HG03354 (cell line): ENCODE data around the gene RNF144B.
"Not testable (repeated sequence)": the region's sequence is repeated elsewhere in the genome, so short reads cannot be mapped to it uniquely, and the experiment has no call there.

Experiments
- ATAC-seq: cut with Tn5 transposase; IDR thresholded peaks from one replicate; pipeline ENCODE4 v1.9.1; 2021; ENCODE audit warnings: mild to moderate bottlenecking; ENCODE audit not compliant: unreplicated experiment, poor library complexity, severe bottlenecking

RNF144B gene

DNA sequence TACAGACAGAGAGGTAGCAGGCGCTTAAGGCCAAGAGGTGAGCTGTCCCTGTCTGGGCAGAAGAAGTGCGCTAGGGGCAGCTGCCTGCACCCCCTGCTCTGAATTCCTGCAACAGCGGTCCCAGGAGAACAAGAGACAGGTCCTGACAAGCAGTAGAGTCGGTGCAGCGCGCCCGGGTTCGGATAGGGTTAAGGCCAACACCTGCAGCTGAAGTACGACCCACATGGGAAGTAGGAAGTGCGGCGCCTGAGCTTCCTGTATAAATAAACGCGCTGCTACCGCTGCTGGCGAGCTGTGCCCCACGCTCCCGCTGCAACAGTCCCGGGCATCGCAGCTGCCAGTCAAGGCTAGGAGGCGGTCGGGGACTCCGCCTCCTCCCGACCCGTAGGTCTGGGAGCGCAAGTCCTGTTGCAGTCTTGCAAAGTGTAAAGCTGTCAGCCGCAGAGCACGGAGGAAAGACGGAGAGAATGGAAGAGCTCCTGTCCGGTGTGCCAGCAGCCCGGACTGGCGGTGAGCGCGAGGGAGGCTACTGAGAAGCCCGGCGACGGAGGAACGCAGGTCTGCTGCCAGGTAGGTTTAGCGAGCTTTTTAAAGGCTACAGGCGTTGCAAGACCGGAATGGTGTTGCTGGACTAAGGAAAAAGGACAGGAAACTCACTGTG is at the start of gene RNF144B:
Gene RNF144B (plus strand): TSS at position 290 of the 661 bp plus-strand sequence. CDS start 12,185 bp downstream, outside the sequence.
- peak; percentile 82 for ATAC-seq

DNA sequence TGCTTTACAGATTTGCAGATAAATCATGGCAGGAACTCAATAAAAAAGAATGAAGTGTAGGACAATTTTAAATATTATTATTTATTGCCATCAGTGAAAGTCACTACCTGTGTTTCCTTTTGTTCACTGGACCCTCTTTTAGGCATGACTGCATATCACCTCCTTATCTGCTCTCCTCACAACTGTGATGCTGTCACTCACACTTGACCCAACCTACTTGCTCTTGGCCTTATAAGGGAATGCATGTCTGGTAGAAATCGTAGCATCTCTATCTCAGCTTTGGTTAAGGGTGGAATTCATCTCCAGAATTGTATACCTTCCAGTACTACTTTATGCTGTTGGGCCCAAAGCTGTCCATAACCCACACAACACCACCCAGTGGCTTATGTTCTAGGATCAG is 47.6 kb upstream of the RNF144B start:
- no peak for ATAC-seq

GRCh38 chr6:18340781-18341551 is 46.2 kb upstream of the RNF144B start:
- no peak for ATAC-seq

DNA sequence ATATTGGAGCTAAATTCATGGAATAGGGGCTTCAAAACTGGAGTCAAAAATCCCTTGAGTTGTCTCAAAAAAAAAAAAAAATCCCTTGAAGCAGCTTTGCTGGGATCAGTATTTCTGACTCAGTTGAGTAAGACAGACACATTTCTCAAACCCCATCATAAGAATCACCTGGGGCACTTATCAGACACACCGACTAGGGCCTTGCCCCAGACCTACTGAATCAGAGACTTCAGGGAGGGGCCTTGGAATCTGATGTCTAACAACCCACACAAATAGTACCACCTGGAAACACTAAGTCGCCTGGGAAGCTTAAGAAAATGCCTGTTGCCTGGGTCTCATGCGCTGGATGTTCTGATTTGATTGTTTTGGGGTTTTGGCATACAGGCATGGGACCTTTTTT is 44.9 kb upstream of the RNF144B start:
- no peak for ATAC-seq

DNA sequence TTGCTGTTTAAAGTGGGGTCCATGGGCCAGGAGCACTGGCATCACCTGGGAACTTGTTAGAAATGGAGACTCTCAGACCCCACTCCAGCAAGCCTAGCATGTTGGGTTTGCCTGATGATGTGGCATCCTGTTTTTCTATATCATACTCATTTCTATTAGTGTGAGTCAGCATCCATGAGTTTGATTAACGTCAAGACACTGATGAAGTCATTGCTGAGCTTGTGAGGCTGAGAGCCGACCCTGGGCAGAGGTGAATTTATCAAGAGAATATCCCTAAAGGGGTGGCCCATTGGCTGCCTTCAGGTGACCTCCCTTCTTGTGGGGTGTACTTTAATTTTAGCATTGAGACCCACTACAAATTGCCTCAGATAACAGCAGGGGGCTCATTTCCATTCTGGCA is 43.4 kb upstream of the RNF144B start:
- no peak for ATAC-seq

DNA sequence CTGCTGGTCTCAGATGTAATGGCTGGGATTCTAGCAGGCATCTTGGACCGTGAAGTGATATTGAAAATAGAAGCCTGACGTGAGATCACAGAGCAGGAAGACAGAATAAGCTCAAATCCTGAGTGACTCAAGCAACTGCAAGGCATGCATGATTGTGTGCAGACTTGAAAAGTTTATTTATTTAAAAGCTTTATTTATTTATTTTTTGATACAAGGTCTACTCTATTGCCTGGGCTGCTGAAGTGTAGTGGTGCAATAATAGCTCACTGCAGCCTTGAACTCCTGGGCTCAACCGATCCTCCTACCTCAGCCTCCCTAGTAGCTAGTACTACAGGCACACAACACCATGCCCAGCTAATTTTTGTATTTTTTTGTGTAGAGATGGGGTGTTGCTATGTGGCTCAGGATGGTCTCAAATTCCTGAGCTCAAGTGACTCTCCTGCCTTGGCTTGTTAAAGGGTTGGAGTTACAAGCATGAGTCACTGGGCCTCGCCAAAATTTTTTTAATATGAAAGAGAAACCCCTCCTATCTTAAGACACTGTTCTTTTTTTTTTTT is 40.1 kb upstream of the RNF144B start:
- no peak for ATAC-seq

DNA sequence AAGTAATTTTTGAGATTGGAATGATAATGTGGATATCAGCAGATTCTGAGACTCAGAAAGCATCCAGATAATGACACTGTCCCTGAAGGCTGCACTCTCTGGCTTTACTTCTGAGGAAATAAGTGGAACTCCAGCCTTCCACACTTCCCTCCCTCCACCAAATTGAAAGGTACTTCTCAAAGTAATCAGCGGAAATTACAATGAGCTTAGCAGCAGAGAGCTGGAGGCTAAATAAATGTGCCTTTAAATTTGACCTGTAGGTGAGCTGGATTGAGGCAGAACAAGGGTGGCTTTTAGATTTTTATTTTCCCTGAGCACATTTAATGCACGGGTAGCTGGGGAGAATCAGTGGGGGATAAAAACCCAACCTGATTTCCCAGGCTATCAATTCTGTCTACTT is 39.3 kb upstream of the RNF144B start:
- no peak for ATAC-seq

- ATAC-seq, result no peak
These were observed 37.8 kb upstream of the RNF144B start for GRCh38 chr6:18349386-18349785.

GRCh38 chr6:18350271-18350670 is 36.9 kb upstream of the RNF144B start:
- no peak for ATAC-seq

DNA sequence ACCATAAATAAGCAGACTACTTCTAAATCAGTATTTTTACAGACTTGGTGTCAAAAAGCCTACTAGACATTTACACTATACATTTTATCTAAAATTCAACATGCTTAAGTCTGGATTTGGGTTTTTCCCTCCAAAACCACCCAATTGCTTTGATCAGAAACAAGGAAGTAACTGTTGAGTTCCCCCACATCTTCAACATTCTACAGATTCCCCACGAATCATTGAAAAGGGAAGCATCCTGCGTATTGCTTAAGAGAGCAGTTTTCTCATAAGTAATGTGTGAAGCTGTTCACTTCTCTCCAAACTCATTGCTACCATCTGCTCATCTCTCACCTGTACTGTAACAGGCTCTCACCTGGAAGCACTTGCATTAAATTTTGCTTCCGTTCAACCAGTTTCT is 36.4 kb upstream of the RNF144B start:
- no peak for ATAC-seq

DNA sequence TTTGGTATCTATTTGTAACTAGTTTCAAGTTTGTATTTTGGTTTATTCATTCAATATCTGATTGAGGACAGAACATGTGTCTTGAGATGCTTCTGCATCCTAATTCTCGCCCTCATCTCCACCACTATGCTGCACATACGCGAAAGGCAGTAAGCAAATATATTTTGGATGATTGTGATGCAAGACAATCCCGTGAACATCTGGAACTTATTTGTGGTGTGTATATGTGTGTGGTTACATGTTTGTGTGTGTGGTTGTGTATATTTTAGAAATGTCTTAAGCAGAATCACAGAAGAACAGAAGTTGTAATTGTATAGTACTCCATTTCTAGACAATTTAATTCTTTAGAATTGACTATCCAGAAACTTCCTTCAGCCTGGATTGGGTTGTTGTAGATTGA is 35.1 kb upstream of the RNF144B start:
- ATAC-seq, result no peak

DNA sequence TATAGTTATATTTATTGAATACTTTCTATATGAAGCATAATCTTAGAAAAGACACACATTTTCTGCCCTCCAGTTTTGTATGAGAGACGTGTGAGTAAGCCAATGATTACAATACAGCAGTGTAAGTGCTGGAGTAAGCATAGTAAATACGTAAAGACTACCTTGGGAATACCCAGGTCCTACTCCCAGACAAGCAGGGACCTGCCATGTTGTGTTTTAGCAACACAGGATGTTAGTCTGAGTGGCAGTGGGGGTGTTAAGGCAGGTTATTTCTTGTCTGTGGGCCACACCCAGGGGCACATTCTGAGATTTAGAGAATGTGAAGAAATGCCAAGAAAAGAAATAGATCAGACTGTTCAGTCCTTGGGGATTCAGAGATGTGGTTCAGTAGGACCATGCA is 34.3 kb upstream of the RNF144B start:
- no peak for ATAC-seq

- ATAC-seq, result no peak
These were observed 33.9 kb upstream of the RNF144B start for GRCh38 chr6:18353251-18353650.

DNA sequence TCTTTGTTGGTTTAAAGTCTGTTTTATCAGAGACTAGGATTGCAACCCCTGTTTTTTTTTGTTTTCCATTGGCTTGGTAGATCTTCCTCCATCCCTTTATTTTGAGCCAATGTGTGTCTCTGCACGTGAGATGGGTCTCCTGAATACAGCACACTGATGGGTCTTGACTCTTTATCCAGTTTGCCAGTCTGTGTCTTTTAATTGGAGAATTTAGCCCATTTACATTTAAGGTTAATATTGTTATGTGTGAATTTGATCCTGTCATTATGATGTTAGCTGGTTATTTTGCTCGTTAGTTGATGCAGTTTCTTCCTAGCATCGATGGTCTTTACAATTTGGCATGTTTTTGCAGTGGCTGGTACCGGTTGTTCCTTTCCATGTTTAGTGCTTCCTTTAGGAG is 29.6 kb upstream of the RNF144B start:
- not testable (repeated sequence) for ATAC-seq

GRCh38 chr6:18359237-18359885 is 27.8 kb upstream of the RNF144B start:
- peak; percentile 93 for ATAC-seq

- peak; percentile 58 for ATAC-seq
These were observed 27.0 kb upstream of the RNF144B start for GRCh38 chr6:18360188-18360587.

- no peak for ATAC-seq
These were observed 25.0 kb upstream of the RNF144B start for GRCh38 chr6:18362058-18362561.

GRCh38 chr6:18363746-18364145 is 23.4 kb upstream of the RNF144B start:
- ATAC-seq, result no peak

GRCh38 chr6:18364561-18364960 is 22.6 kb upstream of the RNF144B start:
- not testable (repeated sequence) for ATAC-seq

DNA sequence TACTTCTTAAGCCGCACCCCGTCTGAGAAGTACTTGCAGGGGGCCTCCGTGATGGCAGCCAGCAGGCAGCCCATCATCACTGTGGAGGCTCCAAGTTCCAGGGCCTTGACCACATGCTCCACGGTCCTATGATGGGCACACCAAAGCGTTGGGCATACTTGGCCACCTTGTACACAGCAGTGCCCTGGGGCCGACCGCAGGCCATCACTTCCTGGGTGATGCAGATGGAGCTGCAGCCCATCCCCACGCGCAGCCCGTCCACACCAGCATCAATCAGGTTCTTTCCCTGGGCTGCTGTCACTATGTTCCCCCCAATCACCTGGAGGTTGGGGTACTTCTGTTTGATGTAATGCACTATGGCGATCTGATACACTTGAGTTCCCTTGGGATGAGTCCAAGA is 19.8 kb upstream of the RNF144B start:
- ATAC-seq, result no peak
